IMR-90 (cell line): ENCODE data around the gene KATNA1. TPM values are rescaled to one million over a fixed set of nuclear protein-coding genes. Genes with fewer than 3 reads are reported as not detected.

Experiments
- ATAC-seq: fragments of 200-7000 bp; cut with Tn5 transposase; 2 replicates; pipeline ENCODE4 v1.9.1; 2020; ENCODE audit warnings: low read depth, mild to moderate bottlenecking, moderate library complexity
- BruUV-seq: library from RNA; stranded (reverse); fragments of 400-500 nt; replicated peaks from 2 replicates; lab custom pipeline; 2021; lab: Mats Ljungman, UMichigan
- CTCF ChIA-PET: fragments of 300-600 bp; formaldehyde crosslinking; extraction: SDS; loops from one replicate; lab custom pipeline; 2021; ENCODE audit warnings: antibody characterized with exemption; lab: Yijun Ruan, JAX
- POLR2A ChIA-PET: fragments of 300-600 bp; sonication (Branson Sonifier 250); formaldehyde crosslinking; loops from one replicate; lab custom pipeline; 2022; ENCODE audit warnings: antibody characterized with exemption; ENCODE audit not compliant: unreplicated experiment; lab: Charles Lee
- DNase-seq: peaks from one replicate; pipeline ENCODE4 v3.0.0; 2013
- H2AFZ ChIP-seq: replicated peaks from 2 replicates; pipeline ENCODE3; 2013; ENCODE audit warnings: low read length, mild to moderate bottlenecking; ENCODE audit not compliant: poor library complexity
- H2AK5ac ChIP-seq: 2 replicates; pipeline ENCODE4 v1.6.1; 2013; ENCODE audit warnings: low read depth, low read length, inconsistent platforms
- H2AK9ac ChIP-seq: replicated peaks from 2 replicates; pipeline ENCODE3; 2013; ENCODE audit warnings: mild to moderate bottlenecking, low read depth, low read length, moderate library complexity; ENCODE audit not compliant: poor library complexity
- H2BK120ac ChIP-seq: 2 replicates; pipeline ENCODE4 v1.6.1; 2013; ENCODE audit warnings: low read depth, low read length, inconsistent platforms
- H2BK15ac ChIP-seq: 3 replicates; pipeline ENCODE4 v1.6.1; 2013; ENCODE audit warnings: low read depth, low read length, inconsistent platforms
- H2BK20ac ChIP-seq: 2 replicates; pipeline ENCODE4 v1.6.1; 2013; ENCODE audit warnings: low read depth, mild to moderate bottlenecking, inconsistent platforms, low read length, moderate library complexity
- H2BK5ac ChIP-seq: 2 replicates; pipeline ENCODE4 v1.6.1; 2013; ENCODE audit warnings: mild to moderate bottlenecking, low read depth, low read length, inconsistent platforms; ENCODE audit not compliant: poor library complexity, severe bottlenecking
- H3K14ac ChIP-seq: replicated peaks from 2 replicates; pipeline ENCODE4 v1.6.1; 2013; ENCODE audit warnings: low read depth, low read length, inconsistent platforms
- H3K18ac ChIP-seq: 2 replicates; pipeline ENCODE4 v1.6.1; 2013; ENCODE audit warnings: low read depth, low read length, control low read depth
- H3K23ac ChIP-seq: 2 replicates; pipeline ENCODE4 v1.6.1; 2013; ENCODE audit warnings: low read depth, low read length, inconsistent platforms
- H3K27ac ChIP-seq: 2 replicates; pipeline ENCODE4 v1.5.1; 2013; ENCODE audit warnings: mild to moderate bottlenecking, control low read depth, low read length; ENCODE audit not compliant: insufficient read depth
- H3K27me3 ChIP-seq: 2 replicates; pipeline ENCODE4 v1.6.1; 2013; ENCODE audit warnings: low read length; ENCODE audit not compliant: control insufficient read depth, insufficient read depth
- H3K36me3 ChIP-seq: 2 replicates; pipeline ENCODE4 v1.6.1; 2013; ENCODE audit warnings: low read length, mixed read lengths; ENCODE audit not compliant: control insufficient read depth, insufficient read depth
- H3K4ac ChIP-seq: 2 replicates; pipeline ENCODE4 v1.6.1; 2013; ENCODE audit warnings: low read depth, low read length, inconsistent platforms
- H3K4me1 ChIP-seq: 2 replicates; pipeline ENCODE4 v1.6.1; 2013; ENCODE audit warnings: low read length, mixed read lengths; ENCODE audit not compliant: control insufficient read depth, insufficient read depth
- H3K4me2 ChIP-seq: 2 replicates; pipeline ENCODE4 v1.6.1; 2013; ENCODE audit warnings: low read depth, mild to moderate bottlenecking, control low read depth, low read length, moderate library complexity
- H3K4me3 ChIP-seq: 2 replicates; pipeline ENCODE4 v1.5.1; 2013; ENCODE audit warnings: low read depth, mild to moderate bottlenecking, control low read depth, low read length, moderate library complexity; ENCODE audit not compliant: insufficient read depth
- H3K56ac ChIP-seq: 2 replicates; pipeline ENCODE4 v1.6.1; 2013; ENCODE audit warnings: low read length, inconsistent platforms; ENCODE audit not compliant: insufficient read depth; ENCODE audit errors: extremely low read depth
- H3K79me1 ChIP-seq, 2 experiments: 2 replicates each; pipeline ENCODE4 v1.6.1; 2013; ENCODE audit warnings: low read length in 2 of 2, inconsistent platforms in 1 of 2, low read depth in 1 of 2
- H3K9ac ChIP-seq: 2 replicates; pipeline ENCODE4 v1.6.1; 2013; ENCODE audit warnings: low read depth, low read length, control low read depth
- H3K9me1 ChIP-seq: 2 replicates; pipeline ENCODE4 v1.6.1; 2013; ENCODE audit warnings: low read length, inconsistent platforms; ENCODE audit not compliant: insufficient read depth
- H3K9me3 ChIP-seq: 2 replicates; pipeline ENCODE4 v1.6.1; 2013; ENCODE audit warnings: low read length; ENCODE audit not compliant: control insufficient read depth, insufficient read depth
- H4K20me1 ChIP-seq: 2 replicates; pipeline ENCODE4 v1.6.1; 2013; ENCODE audit warnings: low read length, inconsistent platforms; ENCODE audit not compliant: insufficient read depth
- H4K5ac ChIP-seq: 2 replicates; pipeline ENCODE4 v1.6.1; 2013; ENCODE audit warnings: mild to moderate bottlenecking, low read depth, low read length, control low read depth
- H4K8ac ChIP-seq, 2 experiments: 2 replicates each; pipeline ENCODE4 v1.6.1; 2013; ENCODE audit warnings: low read depth in 2 of 2, low read length in 2 of 2, control low read depth in 1 of 2, inconsistent platforms in 1 of 2
- H4K91ac ChIP-seq: 2 replicates; pipeline ENCODE4 v1.6.1; 2013; ENCODE audit warnings: low read depth, low read length, inconsistent platforms; ENCODE audit not compliant: insufficient read depth
- BHLHE40 ChIP-seq: fragments of 150-350 bp; IDR thresholded peaks from 2 replicates; pipeline ENCODE4 v1.6.1; 2016; ENCODE audit warnings: mild to moderate bottlenecking, low read depth, low read length
- CEBPB ChIP-seq: IDR thresholded peaks from 2 replicates; pipeline ENCODE4 v1.6.1; 2012; ENCODE audit warnings: low read depth, low read length, improper control_type of control experiment
- CHD1 ChIP-seq: IDR thresholded peaks from 2 replicates; pipeline ENCODE4 v1.6.1; 2012; ENCODE audit warnings: low read depth, low read length, improper control_type of control experiment
- FOS ChIP-seq: fragments of 150-350 bp; IDR thresholded peaks from 2 replicates; pipeline ENCODE4 v1.6.1; 2016; ENCODE audit warnings: low read depth, low read length
- MAFK ChIP-seq: IDR thresholded peaks from 2 replicates; pipeline ENCODE4 v1.6.1; 2012; ENCODE audit warnings: low read depth, low read length, improper control_type of control experiment
- MAZ ChIP-seq: IDR thresholded peaks from 2 replicates; pipeline ENCODE4 v1.6.1; 2012; ENCODE audit warnings: low read depth, mild to moderate bottlenecking, low read length, improper control_type of control experiment, moderate library complexity, borderline replicate concordance
- MXI1 ChIP-seq: IDR thresholded peaks from 2 replicates; pipeline ENCODE4 v1.6.1; 2012; ENCODE audit warnings: low read depth, mild to moderate bottlenecking, low read length, moderate library complexity, borderline replicate concordance
- NFE2L2 ChIP-seq: fragments of 150-350 bp; IDR thresholded peaks from 2 replicates; pipeline ENCODE4 v1.6.1; 2016; ENCODE audit warnings: low read depth, mild to moderate bottlenecking, low read length
- POLR2A ChIP-seq: IDR thresholded peaks from 2 replicates; pipeline ENCODE4 v1.6.1; 2012; ENCODE audit warnings: mild to moderate bottlenecking, low read depth, low read length
- RAD21 ChIP-seq: IDR thresholded peaks from 2 replicates; pipeline ENCODE4 v1.6.1; 2012; ENCODE audit warnings: low read length, improper control_type of control experiment
- RCOR1 ChIP-seq: IDR thresholded peaks from 2 replicates; pipeline ENCODE4 v1.6.1; 2012; ENCODE audit warnings: mild to moderate bottlenecking, low read length, improper control_type of control experiment; ENCODE audit not compliant: insufficient replicate concordance
- RFX5 ChIP-seq: IDR thresholded peaks from 2 replicates; pipeline ENCODE4 v1.8.0; 2012; ENCODE audit warnings: low read depth, mild to moderate bottlenecking, low read length, moderate library complexity
- SMC3 ChIP-seq: fragments of 150-350 bp; IDR thresholded peaks from 2 replicates; pipeline ENCODE4 v1.6.1; 2016; ENCODE audit warnings: low read depth, mild to moderate bottlenecking, antibody characterized with exemption, low read length, moderate library complexity
- USF2 ChIP-seq: fragments of 150-350 bp; IDR thresholded peaks from 2 replicates; pipeline ENCODE4 v1.6.1; 2017; ENCODE audit warnings: mild to moderate bottlenecking, antibody characterized with exemption, low read length, low read depth
- WGBS, 2 experiments: methylation state at CpG; one replicate each; pipeline versions ENCODE4 v1.1.5 to v1.1.7; 2013; ENCODE audit warnings: missing lambda C conversion rate in 2 of 2; ENCODE audit not compliant: insufficient read length in 1 of 2; ENCODE audit errors: extremely low coverage in 2 of 2; 5-methylcytosine and 5-hydroxymethylcytosine counted together
- dilution Hi-C: fragments of 300-500 bp; cut with HindIII; formaldehyde crosslinking; loops from one replicate; pipeline ENCODE4 v1.14.3; 2018; ENCODE audit warnings: low sequenced_read_pairs; ENCODE audit not compliant: unreplicated experiment
- in situ Hi-C: fragments of 300-500 bp; cut with MboI; formaldehyde crosslinking; loops from 3 replicates; pipeline ENCODE4 v1.14.3; 2019; ENCODE audit warnings: low sequenced_read_pairs, inconsistent platforms, mixed read lengths
- intact Hi-C: fragments of 100-400 bp; cut with micrococcal nuclease; formaldehyde crosslinking; loops from 2 replicates; pipeline ENCODE4 v1.10.0; 2022
- polyA plus RNA-seq, 3 experiments: library from polyadenylated mRNA; depleted of rRNA; stranded (reverse); fragments of >200 nt; gene quantifications; 2 replicates each; pipeline ENCODE4 v1.2.3, GENCODE V29; 2012; ENCODE audit warnings: low replicate concordance in 1 of 3
- total RNA-seq: library from RNA; depleted of rRNA; stranded (reverse); fragments of >200 nt; gene quantifications from 2 replicates; pipeline ENCODE4 v1.2.3, GENCODE V29; 2012
- TF ChIP-seq, protein P1 (sequence below): fragments of 150-350 bp; IDR thresholded peaks from 2 replicates; pipeline ENCODE4 v1.6.1; 2016; ENCODE audit warnings: low read depth, mild to moderate bottlenecking, low read length, moderate library complexity, borderline replicate concordance
- TF ChIP-seq, protein P2 (sequence below): conservative IDR thresholded peaks from 2 replicates; pipeline ENCODE4 v1.5.1; 2012; ENCODE audit warnings: mild to moderate bottlenecking, low read depth, low read length, improper control_type of control experiment

Gene KATNA1
- total and polyA plus RNA-seq, 2 of the 4 experiments (the other 2 are of a cell fraction), result 15.3 to 24.6 TPM

DNA sequence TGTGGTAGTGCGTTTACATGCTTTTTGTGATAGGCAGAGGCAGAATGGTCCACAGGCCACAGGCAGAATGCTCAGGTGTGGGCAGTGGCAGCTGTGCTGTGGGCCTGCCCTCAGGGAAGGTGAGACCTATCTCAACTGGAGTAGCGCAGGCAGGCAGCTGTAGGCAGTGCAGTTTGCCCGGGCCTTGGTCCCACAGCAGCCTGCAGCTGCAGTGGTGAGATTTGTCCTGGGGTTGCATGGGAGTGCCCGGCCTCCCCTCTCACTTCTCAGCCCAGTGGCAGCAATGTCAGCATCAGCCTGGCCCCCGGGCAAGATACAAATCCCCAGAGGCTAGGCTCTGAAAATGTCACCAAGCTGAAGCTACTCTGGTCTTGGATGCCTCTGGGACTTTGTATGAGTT is 96.6 kb downstream of the KATNA1 start:
- H3K14ac ChIP-seq, result no peak overlapping the region

More for the DNA sequence above, 96.6 kb downstream of the KATNA1 start:
- Histone ChIP-seq H2AK5ac (no peak overlapping the region), H3K18ac (no peak overlapping the region), H3K9ac (no peak overlapping the region), H3K79me1 (no peaks in the 10 kb centered on the region), H2BK5ac (no peak overlapping the region), H4K5ac (no peak overlapping the region), H3K9me1 (no peaks in the 10 kb centered on the region; the same call in 1 of the 2 replicates), H3K27me3 (peaks cover 8% of the 10 kb centered on the region), H3K9me3 (no peaks in the 10 kb centered on the region), H4K91ac (no peak overlapping the region), H3K23ac (no peak overlapping the region), H3K36me3 (no peaks in the 10 kb centered on the region), H2BK20ac (no peak overlapping the region), H3K27ac (no peak overlapping the region), H3K56ac (no peak overlapping the region), H2BK120ac (no peak overlapping the region), H4K8ac (no peak overlapping the region), H4K20me1 (no peaks in the 10 kb centered on the region), H2AFZ (no peak overlapping the region), H3K4ac (no peak overlapping the region), H3K4me2 (no peak overlapping the region), H2AK9ac (no peak overlapping the region), H3K4me3 (no peak overlapping the region), H2BK15ac (no peak overlapping the region), H3K4me1 (no peaks in the 10 kb centered on the region)
- dilution Hi-C loops, result no loop called here
- ATAC-seq (no peak), DNase-seq (no peak)
- 67% methylated on average over 2 of the region's 5 CpGs; no CpG with 5 or more reads in 1 of the 2 experiments for WGBS, 2 experiments
- no TSS peak for BruUV-seq
- in situ Hi-C loops, result no loop called here
- ChIA-PET CTCF (no interaction called here), POLR2A (no interaction called here)
- TF ChIP-seq MAFK (no peak), NFE2L2 (no peak), FOS (no peak), CHD1 (no peak), RFX5 (no peak), RCOR1 (no peak), MAZ (no peak), USF2 (no peak), SMC3 (no peak), CEBPB (no peak), BHLHE40 (no peak), MXI1 (no peak), RAD21 (no peak), POLR2A (no peak)
- TF ChIP-seq, protein P1, sequence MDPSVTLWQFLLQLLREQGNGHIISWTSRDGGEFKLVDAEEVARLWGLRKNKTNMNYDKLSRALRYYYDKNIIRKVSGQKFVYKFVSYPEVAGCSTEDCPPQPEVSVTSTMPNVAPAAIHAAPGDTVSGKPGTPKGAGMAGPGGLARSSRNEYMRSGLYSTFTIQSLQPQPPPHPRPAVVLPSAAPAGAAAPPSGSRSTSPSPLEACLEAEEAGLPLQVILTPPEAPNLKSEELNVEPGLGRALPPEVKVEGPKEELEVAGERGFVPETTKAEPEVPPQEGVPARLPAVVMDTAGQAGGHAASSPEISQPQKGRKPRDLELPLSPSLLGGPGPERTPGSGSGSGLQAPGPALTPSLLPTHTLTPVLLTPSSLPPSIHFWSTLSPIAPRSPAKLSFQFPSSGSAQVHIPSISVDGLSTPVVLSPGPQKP, result no peak
- TF ChIP-seq, protein P2, sequence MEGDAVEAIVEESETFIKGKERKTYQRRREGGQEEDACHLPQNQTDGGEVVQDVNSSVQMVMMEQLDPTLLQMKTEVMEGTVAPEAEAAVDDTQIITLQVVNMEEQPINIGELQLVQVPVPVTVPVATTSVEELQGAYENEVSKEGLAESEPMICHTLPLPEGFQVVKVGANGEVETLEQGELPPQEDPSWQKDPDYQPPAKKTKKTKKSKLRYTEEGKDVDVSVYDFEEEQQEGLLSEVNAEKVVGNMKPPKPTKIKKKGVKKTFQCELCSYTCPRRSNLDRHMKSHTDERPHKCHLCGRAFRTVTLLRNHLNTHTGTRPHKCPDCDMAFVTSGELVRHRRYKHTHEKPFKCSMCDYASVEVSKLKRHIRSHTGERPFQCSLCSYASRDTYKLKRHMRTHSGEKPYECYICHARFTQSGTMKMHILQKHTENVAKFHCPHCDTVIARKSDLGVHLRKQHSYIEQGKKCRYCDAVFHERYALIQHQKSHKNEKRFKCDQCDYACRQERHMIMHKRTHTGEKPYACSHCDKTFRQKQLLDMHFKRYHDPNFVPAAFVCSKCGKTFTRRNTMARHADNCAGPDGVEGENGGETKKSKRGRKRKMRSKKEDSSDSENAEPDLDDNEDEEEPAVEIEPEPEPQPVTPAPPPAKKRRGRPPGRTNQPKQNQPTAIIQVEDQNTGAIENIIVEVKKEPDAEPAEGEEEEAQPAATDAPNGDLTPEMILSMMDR, result no peak
- intact Hi-C loops, result no loop called here
